H9 (cell line): Measurements from ENCODE around the gene ABR. TPM values are rescaled to one million over a fixed set of nuclear protein-coding genes. Genes with fewer than 3 reads are reported as not detected.
"Not testable (repeated sequence)": the region's sequence is repeated elsewhere in the genome, so short reads cannot be mapped to it uniquely, and the experiment has no call there.

Source experiments
- DNase-seq: peaks from one replicate; pipeline ENCODE4 v3.0.0-alpha.2; 2017
- H2AFZ ChIP-seq: one replicate; pipeline ENCODE4 v1.6.1; 2013; ENCODE audit warnings: mild to moderate bottlenecking, low read length, control low read depth, moderate library complexity
- H2AK5ac ChIP-seq: 2 replicates; pipeline ENCODE4 v1.6.1; 2013; ENCODE audit warnings: low read length, control low read depth, mixed read lengths; ENCODE audit not compliant: insufficient read length
- H2BK120ac ChIP-seq: one replicate; pipeline ENCODE4 v1.6.1; 2013; ENCODE audit warnings: low read depth, mild to moderate bottlenecking, low read length, control low read depth, inconsistent platforms; ENCODE audit not compliant: poor library complexity, severe bottlenecking
- H2BK12ac ChIP-seq: 2 replicates; pipeline ENCODE4 v1.6.1; 2013; ENCODE audit warnings: low read length, control low read depth, mixed read lengths, low read depth; ENCODE audit not compliant: insufficient read length
- H2BK15ac ChIP-seq: 2 replicates; pipeline ENCODE4 v1.6.1; 2013; ENCODE audit warnings: low read depth, low read length, control low read depth
- H2BK20ac ChIP-seq: one replicate; pipeline ENCODE4 v1.6.1; 2013; ENCODE audit warnings: low read depth, mild to moderate bottlenecking, low read length, control low read depth, inconsistent platforms; ENCODE audit not compliant: poor library complexity, severe bottlenecking
- H2BK5ac ChIP-seq: 2 replicates; pipeline ENCODE4 v1.6.1; 2013; ENCODE audit warnings: low read length, control low read depth, mixed read lengths; ENCODE audit not compliant: insufficient read length
- H3K14ac ChIP-seq: 2 replicates; pipeline ENCODE4 v1.6.1; 2013; ENCODE audit warnings: low read length, control low read depth; ENCODE audit not compliant: insufficient read depth
- H3K18ac ChIP-seq: 2 replicates; pipeline ENCODE4 v1.6.1; 2013; ENCODE audit warnings: low read depth, mild to moderate bottlenecking, mixed read lengths, low read length, control low read depth; ENCODE audit not compliant: insufficient read length
- H3K23ac ChIP-seq: 2 replicates; pipeline ENCODE4 v1.6.1; 2013; ENCODE audit warnings: low read length, control low read depth, mixed read lengths, low read depth; ENCODE audit not compliant: insufficient read length
- H3K23me2 ChIP-seq: 2 replicates; pipeline ENCODE4 v1.6.1; 2013; ENCODE audit warnings: low read depth, mild to moderate bottlenecking, mixed read lengths, low read length, control low read depth; ENCODE audit not compliant: insufficient read length, poor library complexity, severe bottlenecking
- H3K27ac ChIP-seq: 2 replicates; pipeline ENCODE4 v1.5.1; 2013; ENCODE audit warnings: low read length, control low read depth, mixed read lengths, low read depth; ENCODE audit not compliant: insufficient read length
- H3K27me3 ChIP-seq: 2 replicates; pipeline ENCODE4 v1.6.1; 2013; ENCODE audit warnings: low read length, control low read depth, inconsistent platforms; ENCODE audit not compliant: insufficient read depth
- H3K4ac ChIP-seq: 2 replicates; pipeline ENCODE4 v1.6.1; 2013; ENCODE audit warnings: low read depth, mild to moderate bottlenecking, control low read depth, inconsistent platforms, low read length, moderate library complexity
- H3K4me1 ChIP-seq: 2 replicates; pipeline ENCODE4 v1.6.1; 2013; ENCODE audit warnings: low read length, control low read depth, inconsistent platforms; ENCODE audit not compliant: insufficient read depth
- H3K4me2 ChIP-seq: 2 replicates; pipeline ENCODE4 v1.6.1; 2013; ENCODE audit warnings: low read length, control low read depth, mixed read lengths; ENCODE audit not compliant: insufficient read length, insufficient read depth
- H3K56ac ChIP-seq: 2 replicates; pipeline ENCODE4 v1.6.1; 2013; ENCODE audit warnings: low read depth, mild to moderate bottlenecking, mixed read lengths, low read length, control low read depth; ENCODE audit not compliant: insufficient read length
- H3K79me1 ChIP-seq: 2 replicates; pipeline ENCODE4 v1.6.1; 2013; ENCODE audit warnings: low read depth, mild to moderate bottlenecking, moderate library complexity, low read length, control low read depth, inconsistent platforms; ENCODE audit not compliant: insufficient read depth, poor library complexity, severe bottlenecking
- H3K79me2 ChIP-seq: 2 replicates; pipeline ENCODE4 v1.6.1; 2013; ENCODE audit warnings: low read length, control low read depth, inconsistent platforms; ENCODE audit not compliant: insufficient read depth
- H3K9ac ChIP-seq: 2 replicates; pipeline ENCODE4 v1.6.1; 2013; ENCODE audit warnings: low read length, control low read depth, mixed read lengths; ENCODE audit not compliant: insufficient read length; ENCODE audit errors: extremely low read depth
- H3K9me3 ChIP-seq: one replicate; pipeline ENCODE4 v1.6.1; 2013; ENCODE audit warnings: low read depth, low read length, inconsistent platforms; ENCODE audit not compliant: control insufficient read depth
- H3T11ph ChIP-seq: one replicate; pipeline ENCODE4 v1.6.1; 2013; ENCODE audit warnings: mild to moderate bottlenecking, low read length, control low read depth, inconsistent platforms
- H4K20me1 ChIP-seq: one replicate; pipeline ENCODE4 v1.6.1; 2013; ENCODE audit not compliant: control insufficient read depth, insufficient read length, insufficient read depth
- H4K5ac ChIP-seq: 2 replicates; pipeline ENCODE4 v1.6.1; 2013; ENCODE audit warnings: low read depth, mild to moderate bottlenecking, mixed read lengths, low read length, control low read depth; ENCODE audit not compliant: insufficient read length
- H4K8ac ChIP-seq: replicated peaks from 2 replicates; pipeline ENCODE4 v1.6.1; 2013; ENCODE audit warnings: low read length, control low read depth, mixed read lengths, low read depth; ENCODE audit not compliant: insufficient read length
- H4K91ac ChIP-seq: 2 replicates; pipeline ENCODE4 v1.6.1; 2013; ENCODE audit warnings: low read depth, mild to moderate bottlenecking, moderate library complexity, mixed read lengths, low read length, control low read depth; ENCODE audit not compliant: insufficient read length
- H3K27ac Mint-ChIP-seq, 3 experiments: 2 replicates in 2 of 3; 3 replicates in 1 of 3; pipeline ENCODE4 v1.8.0; 2020 to 2021; ENCODE audit warnings: mixed read lengths in 3 of 3, mild to moderate bottlenecking in 1 of 3, moderate library complexity in 1 of 3
- H3K27me3 Mint-ChIP-seq: 2 replicates; pipeline ENCODE4 v1.8.0; 2021; ENCODE audit warnings: low read depth, mild to moderate bottlenecking, moderate library complexity, mixed read lengths
- H3K36me3 Mint-ChIP-seq, 3 experiments: 2 replicates in 2 of 3; 3 replicates in 1 of 3; pipeline ENCODE4 v1.8.0; 2020 to 2021; ENCODE audit warnings: low read depth in 3 of 3, mixed read lengths in 3 of 3; ENCODE audit not compliant: insufficient read depth in 1 of 3
- H3K4me1 Mint-ChIP-seq, 2 experiments: 2 replicates each; pipeline ENCODE4 v1.8.0; 2020; ENCODE audit warnings: mixed read lengths in 2 of 2
- H3K4me3 Mint-ChIP-seq, 2 experiments: 2 replicates in 1 of 2; 3 replicates in 1 of 2; pipeline ENCODE4 v1.8.0; 2020 to 2021; ENCODE audit warnings: mild to moderate bottlenecking in 2 of 2, mixed read lengths in 2 of 2, moderate library complexity in 1 of 2
- H3K9me3 Mint-ChIP-seq, 2 experiments: 2 replicates in 1 of 2; 3 replicates in 1 of 2; pipeline ENCODE4 v1.8.0; 2020; ENCODE audit warnings: mild to moderate bottlenecking in 2 of 2, mixed read lengths in 2 of 2, moderate library complexity in 1 of 2
- CTCF ChIP-seq: fragments of 200-600 bp; sonication (generic); conservative IDR thresholded peaks from 3 replicates; pipeline ENCODE4 v1.8.0; 2021; ENCODE audit warnings: antibody characterized with exemption, mild to moderate bottlenecking
- WGBS: extraction: QIAGEN DNeasy Blood & Tissue Kit; methylation state at CpG from one replicate; pipeline ENCODE4 v1.1.7; 2013; ENCODE audit warnings: missing lambda C conversion rate, low lambda C conversion rate, mixed read lengths; ENCODE audit not compliant: insufficient read length; ENCODE audit errors: extremely low coverage; 5-methylcytosine and 5-hydroxymethylcytosine counted together
- total RNA-seq: library from RNA; stranded (reverse); gene quantifications from 2 replicates; pipeline ENCODE4 v1.2.1, GENCODE V29; 2021

Gene ABR
- total RNA-seq, 1 experiment from 2014 or later: 34.7 TPM

- no peak overlapping the region for H3K4me2 ChIP-seq
- no peak overlapping the region for H4K5ac ChIP-seq
- no peak overlapping the region for H3T11ph ChIP-seq
- H2BK12ac ChIP-seq: no peak overlapping the region
- no peak overlapping the region for H2BK20ac ChIP-seq
- no peak overlapping the region for H3K4ac ChIP-seq
- Mint-ChIP-seq H3K27ac (no peak overlapping the region), H3K27me3 (no peaks in the 10 kb centered on the region; the same call in 1 of the 2 replicates), H3K4me1 (0 out of 4 replicates have a peak, but pooled peaks cover 0 to 7% of the 10 kb centered on the region in 2 experiments), H3K4me3 (no peak overlapping the region), H3K36me3 (peaks cover 10 to 24% (median 10%) of the 10 kb centered on the region in 3 experiments), H3K9me3 (peaks cover 0 to 6% of the 10 kb centered on the region in 2 experiments; a peak in 3 of 5 replicates)
- H2AK5ac ChIP-seq: no peak overlapping the region
- H3K9me3 ChIP-seq: no peaks in the 10 kb centered on the region
- no peak overlapping the region for H2BK120ac ChIP-seq
- no peak overlapping the region for H3K9ac ChIP-seq
- H3K14ac ChIP-seq: no peak overlapping the region
- H3K79me2 ChIP-seq: no peaks in the 10 kb centered on the region
- TF ChIP-seq CTCF: no peak
- no peak overlapping the region for H4K8ac ChIP-seq
- no peak overlapping the region for H2BK15ac ChIP-seq
- H2BK5ac ChIP-seq: no peak overlapping the region
- H3K18ac ChIP-seq: no peak overlapping the region
- no peak for DNase-seq
- H4K20me1 ChIP-seq: no peaks in the 10 kb centered on the region
- H3K23ac ChIP-seq: no peak overlapping the region
- H3K27me3 ChIP-seq: no peaks in the 10 kb centered on the region
- no peaks in the 10 kb centered on the region for H3K4me1 ChIP-seq
- WGBS: no CpG with 5 or more reads among the region's 9 CpGs
- no peaks in the 10 kb centered on the region for H3K79me1 ChIP-seq
- no peak overlapping the region for H4K91ac ChIP-seq
- H3K27ac ChIP-seq: no peak overlapping the region
- H3K23me2 ChIP-seq: no peaks in the 10 kb centered on the region
- H3K56ac ChIP-seq: no peak overlapping the region
- H2AFZ ChIP-seq: no peak overlapping the region
Measured at GRCh38 chr17:1099242-1099641, 80.5 kb downstream of the ABR start.

DNA sequence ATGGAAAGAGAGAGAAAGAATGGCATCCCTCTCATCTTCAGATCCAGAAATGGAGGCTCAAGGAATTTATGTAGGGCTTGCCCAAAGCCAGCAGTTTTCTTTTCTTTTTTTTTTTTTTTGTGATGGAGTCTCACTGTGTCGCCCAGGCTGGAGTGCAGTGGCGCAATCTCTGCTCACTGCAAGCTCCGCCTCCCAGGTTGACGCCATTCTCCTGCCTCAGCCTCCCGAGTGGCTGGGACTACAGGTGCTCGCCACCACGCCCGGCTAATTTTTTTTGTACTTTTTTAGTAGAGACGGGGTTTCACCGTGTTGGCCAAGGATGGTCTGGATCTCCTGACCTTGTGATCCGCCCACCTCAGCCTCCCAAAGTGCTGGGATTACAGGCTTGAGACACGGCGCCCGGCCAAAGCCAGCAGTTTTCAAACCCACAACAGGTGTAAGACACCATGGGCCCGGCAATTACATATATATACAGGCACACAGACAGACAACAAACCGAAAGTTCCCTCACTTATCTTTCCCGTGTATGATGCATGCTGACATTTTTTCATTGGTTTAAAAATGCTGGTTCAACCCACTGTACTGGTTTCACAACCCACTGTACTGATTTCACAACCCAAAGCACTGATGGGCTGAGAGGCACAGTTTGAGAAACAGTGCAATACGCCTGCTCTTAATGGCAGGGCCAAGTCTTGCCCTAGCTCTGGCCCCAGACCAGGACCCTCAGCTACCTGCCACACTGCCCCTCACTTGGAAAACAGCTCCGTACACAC is 81.6 kb downstream of the ABR start:
- H2BK15ac ChIP-seq, H4K91ac ChIP-seq, H3K56ac ChIP-seq, H4K8ac ChIP-seq, H2AK5ac ChIP-seq, H3K79me2 ChIP-seq, H3K9me3 ChIP-seq, H3K79me1 ChIP-seq, H3K9ac ChIP-seq, H2BK120ac ChIP-seq, H3K18ac ChIP-seq, H3K9me3 Mint-ChIP-seq, H3K23me2 ChIP-seq, H4K20me1 ChIP-seq, H4K5ac ChIP-seq, H3K4me3 Mint-ChIP-seq, H2AFZ ChIP-seq, H3K27ac ChIP-seq, H3K27me3 ChIP-seq, H3K27ac Mint-ChIP-seq, H2BK12ac ChIP-seq, H3K4me1 Mint-ChIP-seq, H3K14ac ChIP-seq, H2BK20ac ChIP-seq, H3K4ac ChIP-seq, H2BK5ac ChIP-seq, H3T11ph ChIP-seq, H3K4me2 ChIP-seq, H3K27me3 Mint-ChIP-seq, DNase-seq, H3K23ac ChIP-seq, H3K4me1 ChIP-seq: not testable (repeated sequence)
- no CpG with 5 or more reads among the region's 19 CpGs for WGBS
- H3K36me3 Mint-ChIP-seq: peaks cover 13 to 29% (median 14%) of the 10 kb centered on the region in 3 experiments
